Fibroblast of lung (primary cell): ENCODE data around the gene MEFV.

ENCODE experiments used
- EZH2 ChIP-seq: IDR thresholded peaks from 2 replicates; pipeline ENCODE4 v1.5.1; 2012; ENCODE audit warnings: low read length, control low read depth, mild to moderate bottlenecking; ENCODE audit errors: missing control alignments
- TF ChIP-seq, protein P1 (sequence below), 2 donors: IDR thresholded peaks in 1 of 2; conservative IDR thresholded peaks in 1 of 2; 1 replicate in 1 of 2; 2 replicates in 1 of 2; pipeline ENCODE4 v1.5.1; 2011 to 2012; ENCODE audit warnings: low read length in 2 of 2, control low read depth in 1 of 2, inconsistent platforms in 1 of 2, low read depth in 1 of 2, mild to moderate bottlenecking in 1 of 2

DNA sequence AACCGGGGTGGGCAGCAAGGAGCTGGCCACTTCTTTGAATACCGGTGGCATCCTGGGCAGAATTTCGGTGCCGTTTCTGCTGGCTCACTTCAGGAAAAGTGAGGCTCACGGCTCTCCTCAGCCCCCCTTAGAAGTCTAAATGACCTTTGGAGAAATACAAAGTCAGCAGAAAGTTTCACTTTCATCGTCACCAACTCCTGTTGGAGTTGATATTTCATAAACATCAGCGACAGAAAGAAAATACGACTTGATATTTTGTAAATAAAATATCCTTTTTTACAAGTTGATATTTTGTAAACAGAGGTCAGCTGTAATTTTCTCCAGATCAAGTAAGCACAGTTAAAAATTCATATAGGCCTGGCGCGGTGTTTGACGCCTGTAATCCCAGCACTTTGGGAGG lies 49.6 kb upstream of the MEFV start:
- TF ChIP-seq, protein P1, sequence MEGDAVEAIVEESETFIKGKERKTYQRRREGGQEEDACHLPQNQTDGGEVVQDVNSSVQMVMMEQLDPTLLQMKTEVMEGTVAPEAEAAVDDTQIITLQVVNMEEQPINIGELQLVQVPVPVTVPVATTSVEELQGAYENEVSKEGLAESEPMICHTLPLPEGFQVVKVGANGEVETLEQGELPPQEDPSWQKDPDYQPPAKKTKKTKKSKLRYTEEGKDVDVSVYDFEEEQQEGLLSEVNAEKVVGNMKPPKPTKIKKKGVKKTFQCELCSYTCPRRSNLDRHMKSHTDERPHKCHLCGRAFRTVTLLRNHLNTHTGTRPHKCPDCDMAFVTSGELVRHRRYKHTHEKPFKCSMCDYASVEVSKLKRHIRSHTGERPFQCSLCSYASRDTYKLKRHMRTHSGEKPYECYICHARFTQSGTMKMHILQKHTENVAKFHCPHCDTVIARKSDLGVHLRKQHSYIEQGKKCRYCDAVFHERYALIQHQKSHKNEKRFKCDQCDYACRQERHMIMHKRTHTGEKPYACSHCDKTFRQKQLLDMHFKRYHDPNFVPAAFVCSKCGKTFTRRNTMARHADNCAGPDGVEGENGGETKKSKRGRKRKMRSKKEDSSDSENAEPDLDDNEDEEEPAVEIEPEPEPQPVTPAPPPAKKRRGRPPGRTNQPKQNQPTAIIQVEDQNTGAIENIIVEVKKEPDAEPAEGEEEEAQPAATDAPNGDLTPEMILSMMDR (conservative IDR thresholded peaks at IDR 0.05 in 1 of 2, IDR thresholded peaks at IDR 0.05 in 1 of 2; ENCODE audit: low read depth in 1 of 2, low read length in 2 of 2), result no peak
- TF ChIP-seq EZH2, result no peak
